ENCODE measurements around the gene AKAP8.
"Not testable (repeated sequence)": the region's sequence is repeated elsewhere in the genome, so short reads cannot be mapped to it uniquely, and the experiment has no call there.

The AKAP8 gene

DNA sequence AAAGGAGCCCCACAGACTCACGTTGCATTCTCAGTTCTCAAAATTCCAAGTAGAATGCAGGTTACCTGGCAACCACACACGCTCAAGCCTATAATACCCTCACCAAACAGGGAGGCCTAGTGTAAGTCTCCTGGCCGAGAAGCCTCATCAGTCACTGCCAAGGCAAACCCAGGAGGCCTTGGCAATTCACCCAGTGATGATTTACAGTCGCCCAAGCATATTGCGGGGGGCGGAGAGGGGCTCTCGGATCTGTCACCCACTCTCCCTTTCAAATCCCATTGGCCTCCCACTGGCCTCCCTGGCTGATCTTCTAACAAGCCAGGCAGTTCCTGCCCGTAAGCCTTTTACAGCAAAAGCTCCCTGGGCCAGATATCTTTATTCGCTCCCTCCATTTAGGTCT, 38.1 kb upstream of the AKAP8 start:
- no peak for DNase-seq (ENCODE audit: extremely low spot score)
- CTCF ChIA-PET, result no interaction called here
- TF ChIP-seq ARNT (IDR thresholded peaks at IDR 0.05) (no peak), PKNOX1 (IDR thresholded peaks at IDR 0.05) (peak; percentile 45; the same call in 1 of the 2 replicates), FOXK2 (IDR thresholded peaks at IDR 0.05) (no peak), ELF4 (IDR thresholded peaks at IDR 0.05) (no peak), L3MBTL2 (conservative IDR thresholded peaks at IDR 0.05) (no peak)
- POLR2A ChIA-PET, result interaction anchor here (0.5 to 4.8 kb wide), 3 partner anchors 13 to 47 kb away, joined by 4 to 54 read pairs (median 4); no protein-coding TSS in a partner anchor

GRCh38 chr19:15412832-15413231, 33.2 kb upstream of the AKAP8 start:
- ChIA-PET CTCF (interaction anchor here (0.7 to 0.8 kb wide), 2 partner anchors 132 to 143 kb away, joined by 3 to 4 read pairs; no protein-coding TSS in a partner anchor), POLR2A (interaction anchor here (1.3 to 1.4 kb wide), 2 partner anchors 32 to 80 kb away, joined by 3 to 5 read pairs; partner anchors contain the start of gene BRD4)
- no peak for DNase-seq (ENCODE audit: extremely low spot score)
- TF ChIP-seq BHLHE40 (IDR thresholded peaks at IDR 0.05; ENCODE audit: borderline replicate concordance) (no peak), PKNOX1 (IDR thresholded peaks at IDR 0.05) (no peak), LEF1 (IDR thresholded peaks at IDR 0.05; ENCODE audit: borderline replicate concordance) (no peak), CTBP1 (IDR thresholded peaks at IDR 0.05; ENCODE audit: borderline replicate concordance) (no peak), L3MBTL2 (conservative IDR thresholded peaks at IDR 0.05) (no peak)

GRCh38 chr19:15411351-15411750, 31.8 kb upstream of the AKAP8 start:
- DNase-seq (ENCODE audit: extremely low spot score); POLR2A ChIA-PET; CTCF ChIA-PET: not testable (repeated sequence)

GRCh38 chr19:15404780-15405211, 25.2 kb upstream of the AKAP8 start:
- DNase-seq (ENCODE audit: extremely low spot score), result no peak
- TF ChIP-seq SUZ12 (IDR thresholded peaks at IDR 0.05) (no peak), PKNOX1 (IDR thresholded peaks at IDR 0.05) (no peak), NFRKB (IDR thresholded peaks at IDR 0.05) (no peak), CTBP1 (IDR thresholded peaks at IDR 0.05; ENCODE audit: borderline replicate concordance) (no peak), ARNT (IDR thresholded peaks at IDR 0.05) (no peak), SP1 (IDR thresholded peaks at IDR 0.05) (no peak), HDGF (IDR thresholded peaks at IDR 0.05; ENCODE audit: borderline replicate concordance) (no peak), BHLHE40 (IDR thresholded peaks at IDR 0.05; ENCODE audit: borderline replicate concordance) (no peak), TARDBP (IDR thresholded peaks at IDR 0.05) (no peak), FOXK2 (IDR thresholded peaks at IDR 0.05) (no peak), FOXA1 (IDR thresholded peaks at IDR 0.05) (no peak), FOXM1 (IDR thresholded peaks at IDR 0.05; ENCODE audit: borderline replicate concordance) (no peak), ZNF384 (IDR thresholded peaks at IDR 0.05) (no peak), L3MBTL2 (conservative IDR thresholded peaks at IDR 0.05) (no peak), LEF1 (IDR thresholded peaks at IDR 0.05; ENCODE audit: borderline replicate concordance) (no peak)
- ChIA-PET CTCF (no interaction called here), POLR2A (no interaction called here)

DNA sequence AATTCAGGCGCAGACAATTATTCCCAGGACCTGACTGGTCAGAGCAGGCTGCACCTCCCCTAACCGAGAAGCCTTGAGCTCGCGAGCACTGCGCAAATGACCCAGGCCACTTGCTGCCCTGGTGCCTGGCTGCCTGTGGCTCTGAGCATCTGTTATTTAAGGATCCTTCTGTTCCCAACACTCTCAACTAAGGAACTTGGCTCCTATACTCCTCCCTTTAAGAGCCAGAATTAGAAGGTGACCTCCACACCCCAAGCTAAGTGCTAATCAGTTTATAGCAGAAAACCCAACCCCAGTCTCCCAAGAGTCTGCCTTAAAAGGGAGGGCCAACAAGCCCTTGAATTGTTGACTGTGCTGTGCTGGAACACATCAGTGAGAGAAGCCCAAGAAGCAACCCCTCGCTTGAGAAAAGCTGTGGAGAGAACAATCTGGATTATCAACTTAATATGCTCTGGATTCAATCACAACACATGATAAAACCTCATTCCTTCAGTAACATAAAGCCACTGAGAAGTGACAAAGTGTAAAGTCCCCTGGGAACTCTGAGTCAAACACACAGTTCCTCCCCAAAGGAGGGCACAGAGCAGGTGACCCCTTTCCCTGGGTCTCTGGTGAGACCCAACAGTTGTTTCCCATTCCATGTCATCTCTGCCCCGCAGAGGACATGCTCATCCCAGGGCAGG, 24.7 kb upstream of the AKAP8 start:
- CTCF ChIA-PET, result no interaction called here
- DNase-seq (ENCODE audit: extremely low spot score), result no peak
- TF ChIP-seq L3MBTL2 (conservative IDR thresholded peaks at IDR 0.05), result no peak
- POLR2A ChIA-PET, result no interaction called here

DNA sequence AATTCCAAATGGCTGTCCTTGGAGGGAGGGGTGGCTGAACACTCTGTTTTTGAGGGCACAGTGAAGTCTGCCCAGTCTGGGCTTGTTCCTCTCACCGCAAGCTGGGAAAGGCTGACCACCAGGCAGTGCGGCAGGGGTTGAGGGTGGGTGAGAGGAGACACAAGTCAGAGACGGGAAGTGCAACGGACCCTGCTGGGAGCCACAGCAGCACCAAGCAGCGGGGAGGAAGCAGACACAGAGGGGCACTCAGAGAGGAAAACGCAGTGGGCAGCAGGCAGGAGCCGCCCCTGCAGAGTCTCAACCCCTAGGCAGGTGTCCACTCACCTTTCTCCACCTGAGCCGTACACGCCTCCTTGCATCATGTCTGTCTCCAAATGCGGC, 23.6 kb upstream of the AKAP8 start:
- no peak for DNase-seq (ENCODE audit: extremely low spot score)
- ChIA-PET CTCF (no interaction called here), POLR2A (no interaction called here)
- TF ChIP-seq PKNOX1 (IDR thresholded peaks at IDR 0.05) (no peak), ZNF384 (IDR thresholded peaks at IDR 0.05) (no peak), FOXM1 (IDR thresholded peaks at IDR 0.05; ENCODE audit: borderline replicate concordance) (no peak), LEF1 (IDR thresholded peaks at IDR 0.05; ENCODE audit: borderline replicate concordance) (no peak), L3MBTL2 (conservative IDR thresholded peaks at IDR 0.05) (no peak), TARDBP (IDR thresholded peaks at IDR 0.05) (no peak)

Measured in HEK293T (cell line).